Neural cell (in vitro differentiated cells): Measurements from ENCODE around the gene RIOK2. TPM values are rescaled to one million over a fixed set of nuclear protein-coding genes. Genes with fewer than 3 reads are reported as not detected.

ENCODE experiments used
- H2AFZ ChIP-seq: fragments of 200-600, 300-800 bp; sonication (generic), shearing (Covaris generic); 2 replicates; pipeline ENCODE4 v1.6.0; 2014; ENCODE audit warnings: low read depth, mild to moderate bottlenecking, antibody characterized with exemption, low read length, moderate library complexity
- H3F3A ChIP-seq: fragments of 200-600 bp; shearing (Covaris generic); 2 replicates; pipeline ENCODE4 v1.6.1; 2016; ENCODE audit warnings: mild to moderate bottlenecking, moderate library complexity, mixed read lengths, antibody characterized with exemption, low read length; ENCODE audit not compliant: insufficient read depth, poor library complexity, severe bottlenecking
- H3K27ac ChIP-seq: fragments of 200-600, 300-800 bp; sonication (generic), shearing (Covaris generic); 2 replicates; pipeline ENCODE4 v1.5.1; 2014; ENCODE audit warnings: mild to moderate bottlenecking, low read length, moderate library complexity
- H3K27me3 ChIP-seq: fragments of 300-800, 200-600 bp; sonication (generic), shearing (Covaris generic); 2 replicates; pipeline ENCODE4 v1.6.0; 2014; ENCODE audit warnings: mild to moderate bottlenecking, low read depth, low read length, moderate library complexity; ENCODE audit not compliant: insufficient read depth
- H3K36me3 ChIP-seq: fragments of 300-800, 200-600 bp; sonication (generic), shearing (Covaris generic); 2 replicates; pipeline ENCODE4 v1.5.1; 2014; ENCODE audit warnings: mild to moderate bottlenecking, antibody characterized with exemption, low read length, moderate library complexity; ENCODE audit not compliant: insufficient read depth
- H3K4me2 ChIP-seq: fragments of 300-800, 200-600 bp; sonication (generic), shearing (Covaris generic); 2 replicates; pipeline ENCODE4 v1.6.0; 2014; ENCODE audit warnings: mild to moderate bottlenecking, low read length
- H3K4me3 ChIP-seq: fragments of 300-800, 200-600 bp; sonication (generic), shearing (Covaris generic); 2 replicates; pipeline ENCODE4 v1.5.1; 2014; ENCODE audit warnings: mild to moderate bottlenecking, low read length, moderate library complexity
- H3K79me2 ChIP-seq: fragments of 200-600 bp; shearing (Covaris generic); replicated peaks from 2 replicates; pipeline ENCODE4 v1.6.0; 2014; ENCODE audit warnings: mild to moderate bottlenecking, low read length, moderate library complexity; ENCODE audit not compliant: insufficient read depth
- H3K9ac ChIP-seq: fragments of 300-800, 200-600 bp; sonication (generic), shearing (Covaris generic); 2 replicates; pipeline ENCODE4 v1.6.1; 2016; ENCODE audit warnings: mild to moderate bottlenecking, low read length, mixed read lengths
- H3K9me2 ChIP-seq: fragments of 200-600 bp; shearing (Covaris generic); 2 replicates; pipeline ENCODE4 v1.6.1; 2016; ENCODE audit warnings: mild to moderate bottlenecking, low read length, mixed read lengths; ENCODE audit not compliant: insufficient read depth
- H3K9me3 ChIP-seq: fragments of 200-600, 300-800 bp; sonication (generic), shearing (Covaris generic); 2 replicates; pipeline ENCODE4 v1.6.1; 2016; ENCODE audit warnings: mild to moderate bottlenecking, mixed run types, low read length, moderate library complexity, mixed read lengths
- H4K20me1 ChIP-seq: fragments of 200-600 bp; shearing (Covaris generic); 2 replicates; pipeline ENCODE4 v1.6.1; 2016; ENCODE audit warnings: mild to moderate bottlenecking, mixed run types; ENCODE audit not compliant: insufficient read depth
- EP300 ChIP-seq: fragments of 450-650 bp; conservative IDR thresholded peaks from 2 replicates; pipeline ENCODE4 v1.6.1; 2014; ENCODE audit warnings: antibody characterized with exemption, mild to moderate bottlenecking, moderate library complexity; ENCODE audit not compliant: poor library complexity, severe bottlenecking
- EZH2 ChIP-seq: fragments of 200-600, 300-800 bp; shearing (Covaris generic), sonication (generic); IDR thresholded peaks from 2 replicates; pipeline ENCODE4 v1.6.1; 2014; ENCODE audit warnings: antibody characterized with exemption, low read length, borderline replicate concordance, mild to moderate bottlenecking; ENCODE audit not compliant: insufficient read depth, poor library complexity, severe bottlenecking
- MXI1 ChIP-seq: fragments of 450-650 bp; conservative IDR thresholded peaks from 2 replicates; pipeline ENCODE4 v1.6.1; 2014; ENCODE audit warnings: antibody characterized with exemption, mild to moderate bottlenecking; ENCODE audit not compliant: poor library complexity, severe bottlenecking
- POLR2AphosphoS5 ChIP-seq: IDR thresholded peaks from 2 replicates; pipeline ENCODE4 v1.6.1; 2012
- RAD21 ChIP-seq: fragments of 450-650 bp; conservative IDR thresholded peaks from 2 replicates; pipeline ENCODE4 v1.6.1; 2014; ENCODE audit warnings: antibody characterized with exemption, mild to moderate bottlenecking, moderate library complexity
- REST ChIP-seq: IDR thresholded peaks from 2 replicates; pipeline ENCODE4 v1.6.1; 2012; ENCODE audit warnings: borderline replicate concordance
- SMC3 ChIP-seq: fragments of 450-650 bp; conservative IDR thresholded peaks from 2 replicates; pipeline ENCODE4 v1.6.1; 2014; ENCODE audit warnings: antibody characterized with exemption, mild to moderate bottlenecking, moderate library complexity; ENCODE audit not compliant: poor library complexity
- TAF1 ChIP-seq: IDR thresholded peaks from 2 replicates; pipeline ENCODE4 v1.6.1; 2012; ENCODE audit warnings: low read depth
- polyA plus RNA-seq: library from polyadenylated mRNA; depleted of rRNA; stranded (reverse); fragments of >200 nt; gene quantifications from 2 replicates; pipeline ENCODE4 v1.2.3, GENCODE V29; 2014
- TF ChIP-seq, protein P1 (sequence below): fragments of 450-650 bp; IDR thresholded peaks from 2 replicates; pipeline ENCODE4 v1.5.1; 2014; ENCODE audit warnings: antibody characterized with exemption, mild to moderate bottlenecking, moderate library complexity; ENCODE audit not compliant: poor library complexity, severe bottlenecking

The RIOK2 gene
- polyA plus RNA-seq, 1 donor from 2014 or later = 17.4 TPM

GRCh38 chr5:97157689-97158088, 25.4 kb downstream of the RIOK2 start:
- Histone ChIP-seq H3K4me2 (no peak overlapping the region), H3K27ac (no peak overlapping the region), H3F3A (no peaks in the 10 kb centered on the region), H4K20me1 (no peaks in the 10 kb centered on the region), H3K79me2 (no peaks in the 10 kb centered on the region), H3K9me3 (peaks cover 6% of the 10 kb centered on the region), H3K9me2 (no peaks in the 10 kb centered on the region), H3K9ac (no peak overlapping the region), H3K27me3 (no peaks in the 10 kb centered on the region), H3K4me3 (no peak overlapping the region), H2AFZ (no peak overlapping the region), H3K36me3 (peaks cover 7% of the 10 kb centered on the region)
- no peak for TF ChIP-seq TAF1

DNA sequence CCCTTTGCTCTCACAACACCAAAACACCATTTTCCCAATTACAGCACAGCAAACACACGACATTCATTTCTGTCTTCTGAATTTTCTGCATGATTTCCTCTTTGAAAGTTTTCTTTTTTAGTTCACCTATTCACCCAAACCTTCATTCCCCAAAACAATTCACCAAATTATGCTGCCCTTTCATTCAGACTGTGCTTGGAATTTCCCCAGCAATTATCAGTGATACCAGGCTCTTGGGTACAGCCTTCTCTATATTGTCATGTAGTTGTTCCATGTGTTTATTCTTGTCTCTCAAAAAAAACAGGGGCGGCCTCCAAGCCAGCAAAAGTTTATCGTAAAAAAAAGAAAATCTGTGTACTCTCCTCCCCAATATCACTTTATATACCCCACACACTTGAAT, 31.7 kb downstream of the RIOK2 start:
- Histone ChIP-seq H2AFZ (no peak overlapping the region), H3K79me2 (no peaks in the 10 kb centered on the region), H3K27me3 (no peaks in the 10 kb centered on the region), H3K4me2 (no peak overlapping the region), H3K9ac (no peak overlapping the region), H3K9me2 (no peaks in the 10 kb centered on the region), H3K4me3 (no peak overlapping the region), H3K9me3 (peaks cover 3% of the 10 kb centered on the region), H3K27ac (no peak overlapping the region), H3K36me3 (no peaks in the 10 kb centered on the region), H4K20me1 (no peaks in the 10 kb centered on the region), H3F3A (no peaks in the 10 kb centered on the region)
- TF ChIP-seq EP300 (no peak), TAF1 (no peak), EZH2 (no peak), RAD21 (no peak), SMC3 (no peak), POLR2AphosphoS5 (no peak), MXI1 (no peak), REST (no peak)
- TF ChIP-seq, protein P1, sequence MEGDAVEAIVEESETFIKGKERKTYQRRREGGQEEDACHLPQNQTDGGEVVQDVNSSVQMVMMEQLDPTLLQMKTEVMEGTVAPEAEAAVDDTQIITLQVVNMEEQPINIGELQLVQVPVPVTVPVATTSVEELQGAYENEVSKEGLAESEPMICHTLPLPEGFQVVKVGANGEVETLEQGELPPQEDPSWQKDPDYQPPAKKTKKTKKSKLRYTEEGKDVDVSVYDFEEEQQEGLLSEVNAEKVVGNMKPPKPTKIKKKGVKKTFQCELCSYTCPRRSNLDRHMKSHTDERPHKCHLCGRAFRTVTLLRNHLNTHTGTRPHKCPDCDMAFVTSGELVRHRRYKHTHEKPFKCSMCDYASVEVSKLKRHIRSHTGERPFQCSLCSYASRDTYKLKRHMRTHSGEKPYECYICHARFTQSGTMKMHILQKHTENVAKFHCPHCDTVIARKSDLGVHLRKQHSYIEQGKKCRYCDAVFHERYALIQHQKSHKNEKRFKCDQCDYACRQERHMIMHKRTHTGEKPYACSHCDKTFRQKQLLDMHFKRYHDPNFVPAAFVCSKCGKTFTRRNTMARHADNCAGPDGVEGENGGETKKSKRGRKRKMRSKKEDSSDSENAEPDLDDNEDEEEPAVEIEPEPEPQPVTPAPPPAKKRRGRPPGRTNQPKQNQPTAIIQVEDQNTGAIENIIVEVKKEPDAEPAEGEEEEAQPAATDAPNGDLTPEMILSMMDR = no peak

DNA sequence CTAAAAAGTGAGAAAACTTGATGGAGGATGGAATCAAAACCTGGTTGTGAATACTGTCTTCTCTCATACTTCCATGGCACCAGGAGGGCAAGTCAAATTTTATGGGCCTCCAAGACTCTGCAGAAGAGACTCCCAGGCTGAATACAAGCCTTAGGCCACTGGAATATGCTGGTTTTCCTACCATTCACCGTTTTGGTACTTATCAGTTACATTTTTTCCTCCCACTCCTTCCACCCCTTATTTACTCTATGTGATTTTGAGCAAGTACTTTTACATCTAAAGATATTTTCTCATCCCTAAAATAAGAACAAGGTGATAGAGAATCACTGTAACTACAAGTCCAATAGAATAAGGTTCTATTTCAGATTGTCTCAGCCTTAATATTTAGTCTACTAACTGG, 32.6 kb downstream of the RIOK2 start:
- Histone ChIP-seq H3K27me3 (no peaks in the 10 kb centered on the region), H3K9ac (no peak overlapping the region), H3K4me3 (no peak overlapping the region), H3K27ac (no peak overlapping the region), H3F3A (no peaks in the 10 kb centered on the region), H3K9me3 (peaks cover 3% of the 10 kb centered on the region), H4K20me1 (no peaks in the 10 kb centered on the region), H3K4me2 (no peak overlapping the region), H3K9me2 (no peaks in the 10 kb centered on the region), H3K79me2 (no peaks in the 10 kb centered on the region), H2AFZ (no peak overlapping the region), H3K36me3 (no peaks in the 10 kb centered on the region)
- no peak for TF ChIP-seq TAF1
- TF ChIP-seq EP300 = no peak
- TF ChIP-seq SMC3 = no peak
- TF ChIP-seq MXI1 = no peak
- TF ChIP-seq REST = no peak
- no peak for TF ChIP-seq EZH2
- no peak for TF ChIP-seq RAD21
- TF ChIP-seq, protein P1 = no peak
- TF ChIP-seq POLR2AphosphoS5 = no peak
